HL-60 (cell line): ENCODE data around the gene UBE2E2.

Experiments used
- DNase-seq, 2 experiments: peaks; one replicate each; pipeline ENCODE4 v3.0.0-alpha.2; 2010 to 2020; ENCODE audit warnings: low read depth in 1 of 2, low spot score in 1 of 2
- H3K27ac ChIP-seq: fragments of 250-450 bp; sonication (Bioruptor Pico); replicated peaks from 2 replicates; pipeline ENCODE4 v1.5.1; 2020; ENCODE audit warnings: mild to moderate bottlenecking, moderate library complexity
- H3K27me3 ChIP-seq: fragments of 250-450 bp; sonication (Bioruptor Pico); 2 replicates; pipeline ENCODE4 v1.5.1; 2021; ENCODE audit warnings: mild to moderate bottlenecking, moderate library complexity; ENCODE audit not compliant: insufficient read depth, poor library complexity, severe bottlenecking
- H3K4me3 ChIP-seq: replicated peaks from 2 replicates; pipeline ENCODE4 v1.5.1; 2011; ENCODE audit warnings: mild to moderate bottlenecking, control low read depth, low read length; ENCODE audit not compliant: insufficient read depth
- CTCF ChIP-seq: IDR thresholded peaks from one replicate; pipeline ENCODE4 v1.5.1; 2011; ENCODE audit warnings: low read length, control low read depth, inconsistent platforms; ENCODE audit not compliant: insufficient read depth
- GABPA ChIP-seq: IDR thresholded peaks from 2 replicates; pipeline ENCODE4 v1.6.1; 2012; ENCODE audit warnings: low read depth
- POLR2AphosphoS5 ChIP-seq: IDR thresholded peaks from 2 replicates; pipeline ENCODE4 v1.6.1; 2012; ENCODE audit warnings: low read depth
- REST ChIP-seq: IDR thresholded peaks from 2 replicates; pipeline ENCODE4 v1.6.1; 2012; ENCODE audit warnings: low read depth; ENCODE audit not compliant: insufficient replicate concordance
- SPI1 ChIP-seq: IDR thresholded peaks from 2 replicates; pipeline ENCODE4 v1.6.1; 2012; ENCODE audit warnings: low read depth, mild to moderate bottlenecking, borderline replicate concordance

The UBE2E2 gene

GRCh38 chr3:23164746-23165145 is 38.4 kb upstream of the UBE2E2 start:
- H3K27ac ChIP-seq: no peak overlapping the region
- no peak overlapping the region for H3K4me3 ChIP-seq
- no peaks in the 10 kb centered on the region for H3K27me3 ChIP-seq
- DNase-seq: no peak
- TF ChIP-seq GABPA: no peak
- no peak for TF ChIP-seq SPI1
- no peak for TF ChIP-seq REST
- no peak for TF ChIP-seq CTCF
- TF ChIP-seq POLR2AphosphoS5: no peak

GRCh38 chr3:23165571-23165970 is 37.6 kb upstream of the UBE2E2 start:
- no peak overlapping the region for H3K27ac ChIP-seq
- no peak for TF ChIP-seq SPI1
- TF ChIP-seq GABPA: no peak
- TF ChIP-seq POLR2AphosphoS5: no peak
- TF ChIP-seq REST: no peak
- no peak for TF ChIP-seq CTCF
- H3K4me3 ChIP-seq: no peak overlapping the region
- DNase-seq: no peak
- H3K27me3 ChIP-seq: no peaks in the 10 kb centered on the region

GRCh38 chr3:23166276-23166675 is 36.9 kb upstream of the UBE2E2 start:
- no peak for DNase-seq
- H3K4me3 ChIP-seq: no peak overlapping the region
- no peak overlapping the region for H3K27ac ChIP-seq
- no peaks in the 10 kb centered on the region for H3K27me3 ChIP-seq
- no peak for TF ChIP-seq CTCF
- TF ChIP-seq REST: no peak
- TF ChIP-seq POLR2AphosphoS5: no peak
- no peak for TF ChIP-seq SPI1
